K562 (cell line): ENCODE data around the gene TMEM131. TPM values are rescaled to one million over a fixed set of nuclear protein-coding genes. Genes with fewer than 3 reads are reported as not detected.

Experiments used
- ATAC-seq: fragments of 200-7000 bp; cut with Tn5 transposase; 3 replicates; pipeline ENCODE4 v1.9.1; 2020; ENCODE audit warnings: moderate library complexity
- BruUV-seq: library from RNA; stranded (reverse); fragments of 400-500 nt; replicated peaks from 2 replicates; lab custom pipeline; 2021; lab: Mats Ljungman, UMichigan
- CTCF ChIA-PET: fragments of 300-600 bp; formaldehyde crosslinking; extraction: SDS; loops from one replicate; lab custom pipeline; 2021; ENCODE audit warnings: low intra/inter-chr PET ratio; lab: Yijun Ruan, JAX
- POLR2A ChIA-PET: fragments of 300-600, 350-650 bp; sonication (Branson Sonifier 250); formaldehyde crosslinking; extraction: SDS; loops from one replicate; lab custom pipeline; 2021; ENCODE audit warnings: antibody characterized with exemption, inconsistent platforms; lab: Yijun Ruan, JAX
- DNase-seq, 4 experiments: peaks; one replicate each; pipeline versions ENCODE4 v3.0.0 to v3.0.0-alpha.2; 2011 to 2018; ENCODE audit warnings: low spot score in 3 of 4, mixed read lengths in 3 of 4; ENCODE audit errors: extremely low read depth in 1 of 4
- FAIRE-seq: peaks from 2 replicates; lab custom pipeline; 2011; peaks lifted over from hg19 to GRCh38; lab: Jason Lieb, UNC
- H2AFZ ChIP-seq: 2 replicates; pipeline ENCODE4 v1.6.0; 2011; ENCODE audit warnings: low read depth, low read length, control low read depth, inconsistent platforms
- H3K27ac ChIP-seq: fragments of 200-600 bp; 3 replicates; pipeline ENCODE4 v1.8.0; 2011; ENCODE audit warnings: low read depth, mild to moderate bottlenecking, control low read depth, inconsistent platforms, low read length, moderate library complexity, mixed read lengths; ENCODE audit errors: extremely low read depth
- H3K27me3 ChIP-seq, 2 experiments: fragments of 300-600 bp in 1 of 2; 2 replicates in 1 of 2; 3 replicates in 1 of 2; pipeline versions ENCODE4 v1.6.0 to v1.8.0; 2011; ENCODE audit warnings: inconsistent platforms in 2 of 2, low read length in 2 of 2, mild to moderate bottlenecking in 1 of 2, mixed read lengths in 1 of 2, moderate library complexity in 1 of 2; ENCODE audit not compliant: control insufficient read depth in 2 of 2, insufficient read depth in 2 of 2
- H3K36me3 ChIP-seq: fragments of 300-600 bp; 3 replicates; pipeline ENCODE4 v1.8.0; 2011; ENCODE audit warnings: mild to moderate bottlenecking, low read length, inconsistent platforms; ENCODE audit not compliant: control insufficient read depth, insufficient read depth
- H3K4me1 ChIP-seq, 2 experiments: fragments of 200-600 bp in 1 of 2; replicated peaks in 1 of 2; 2 replicates in 1 of 2; 3 replicates in 1 of 2; pipeline versions ENCODE4 v1.5.1 to v1.8.0; 2011; ENCODE audit warnings: inconsistent platforms in 2 of 2, low read length in 2 of 2, mild to moderate bottlenecking in 1 of 2, mixed read lengths in 1 of 2, moderate library complexity in 1 of 2; ENCODE audit not compliant: control insufficient read depth in 2 of 2, insufficient read depth in 2 of 2
- H3K4me2 ChIP-seq: 2 replicates; pipeline ENCODE4 v1.6.1; 2011; ENCODE audit warnings: low read length, control low read depth, inconsistent platforms, mixed read lengths; ENCODE audit not compliant: insufficient read depth
- H3K4me3 ChIP-seq: fragments of 200-600 bp; sonication (generic), shearing (Covaris generic); 2 replicates; pipeline ENCODE4 v1.5.1; 2016; ENCODE audit warnings: control low read depth, inconsistent platforms
- H3K79me2 ChIP-seq: fragments of 200-600 bp; 3 replicates; pipeline ENCODE4 v1.8.0; 2011; ENCODE audit warnings: low read length, inconsistent platforms; ENCODE audit not compliant: control insufficient read depth, insufficient read depth
- H3K9ac ChIP-seq, 2 experiments: 2 replicates each; pipeline versions ENCODE4 v1.6.0 to v1.6.1; 2011; ENCODE audit warnings: low read depth in 2 of 2, low read length in 2 of 2, control low read depth in 1 of 2, inconsistent platforms in 1 of 2, mild to moderate bottlenecking in 1 of 2, mixed read lengths in 1 of 2; ENCODE audit not compliant: insufficient read depth in 1 of 2
- H3K9me1 ChIP-seq: one replicate; pipeline ENCODE4 v1.6.0; 2011; ENCODE audit warnings: inconsistent platforms, mild to moderate bottlenecking, low read length, moderate library complexity; ENCODE audit not compliant: control insufficient read depth, insufficient read depth
- H3K9me3 ChIP-seq: replicated peaks from 2 replicates; pipeline ENCODE4 v1.5.1; 2011; ENCODE audit warnings: low read depth, low read length, inconsistent platforms; ENCODE audit not compliant: control insufficient read depth, insufficient read depth
- H4K20me1 ChIP-seq: replicated peaks from 2 replicates; pipeline ENCODE4 v1.6.1; 2011; ENCODE audit warnings: low read length, inconsistent platforms, mixed read lengths; ENCODE audit not compliant: control insufficient read depth, insufficient read depth
- ARHGAP35 ChIP-seq: fragments of 450-650 bp; IDR thresholded peaks from 2 replicates; pipeline ENCODE4 v1.6.1; 2018; ENCODE audit not compliant: partially characterized antibody
- E2F3 ChIP-seq: fragments of 250-450 bp; sonication (Bioruptor Pico); IDR thresholded peaks from 2 replicates; pipeline ENCODE4 v1.4.0; 2020; ENCODE audit warnings: mild to moderate bottlenecking
- MECOM ChIP-seq: fragments of 250-450 bp; sonication (Bioruptor Pico); IDR thresholded peaks from 2 replicates; pipeline ENCODE4 v1.8.0; 2022; ENCODE audit warnings: inconsistent platforms
- NFRKB ChIP-seq: fragments of 450-650 bp; IDR thresholded peaks from 2 replicates; pipeline ENCODE4 v1.6.1; 2016; ENCODE audit warnings: low read depth
- NR0B1 ChIP-seq: fragments of 450-650 bp; IDR thresholded peaks from one replicate; pipeline ENCODE4 v1.6.1; 2018; ENCODE audit warnings: mild to moderate bottlenecking, moderate library complexity; ENCODE audit not compliant: partially characterized antibody
- NUFIP1 ChIP-seq: fragments of 450-650 bp; IDR thresholded peaks from 2 replicates; pipeline ENCODE4 v1.6.1; 2018; ENCODE audit not compliant: partially characterized antibody
- OTX1 ChIP-seq: fragments of 450-650 bp; formaldehyde crosslinking; IDR thresholded peaks from 2 replicates; pipeline ENCODE4 v1.4.0; 2022; ENCODE audit warnings: mild to moderate bottlenecking
- PHTF2 ChIP-seq: fragments of 250-450 bp; sonication (Bioruptor Pico); IDR thresholded peaks from 2 replicates; pipeline ENCODE4 v1.5.0; 2021; ENCODE audit warnings: mild to moderate bottlenecking
- PREB ChIP-seq: sonication (generic); formaldehyde crosslinking; IDR thresholded peaks from 2 replicates; pipeline ENCODE4 v1.8.1; 2023; ENCODE audit warnings: mild to moderate bottlenecking, missing genetic modification reagents
- WHSC1 ChIP-seq: IDR thresholded peaks from one replicate; pipeline ENCODE4 v1.6.1; 2012; ENCODE audit warnings: low read length, control low read depth, inconsistent platforms
- ZKSCAN8 ChIP-seq: fragments of 200-800 bp; sonication (Bioruptor generic); IDR thresholded peaks from 2 replicates; pipeline ENCODE4 v1.6.1; 2016; ENCODE audit warnings: missing genetic modification characterization, missing compliant biosample characterization
- ZNF12 ChIP-seq: sonication (generic); formaldehyde crosslinking; IDR thresholded peaks from 2 replicates; pipeline ENCODE4 v1.4.0; 2020; ENCODE audit warnings: mild to moderate bottlenecking, missing genetic modification reagents
- ZNF41 ChIP-seq: fragments of 250-450 bp; sonication (Bioruptor Pico); conservative IDR thresholded peaks from 2 replicates; pipeline ENCODE4 v1.4.0; 2020; ENCODE audit warnings: mild to moderate bottlenecking
- WGBS: fragments of 100-300 bp; shearing (Covaris generic); methylation state at CpG from one replicate; pipeline ENCODE4 v1.1.6; 2016; ENCODE audit warnings: low coverage, mixed read lengths; ENCODE audit not compliant: insufficient coverage; ENCODE audit errors: missing lambda C conversion rate; 5-methylcytosine and 5-hydroxymethylcytosine counted together
- in situ Hi-C: fragments of 300-500 bp; cut with MboI; formaldehyde crosslinking; loops from 4 replicates; pipeline ENCODE4 v1.15.0; 2018; ENCODE audit warnings: inconsistent platforms, mixed read lengths
- intact Hi-C: fragments of 100-400 bp; cut with micrococcal nuclease; formaldehyde crosslinking; loops from 2 replicates; pipeline ENCODE4 v1.14.2; 2022
- polyA plus RNA-seq, 8 experiments: library from polyadenylated mRNA; depleted of rRNA in 4 of 8; stranded (reverse) in 5 of 8; unstranded in 3 of 8; fragments of >200 nt; fragmentation: Nextera tagmentation in 2 of 8; fragmentation: Illumina TruSeq in 1 of 8; extraction: Ambion mirVana in 2 of 8; extraction: Trizol in 1 of 8; gene quantifications; 2 replicates each; pipeline versions ENCODE4 v1.2.1 to v1.2.3, GENCODE V29; 2011 to 2014; ENCODE audit warnings: inconsistent platforms in 1 of 8, missing spikeins in 1 of 8
- total RNA-seq, 7 experiments: library from RNA; depleted of rRNA in 6 of 7; stranded (reverse); fragments of >200 nt in 6 of 7; fragmentation: Illumina TruSeq in 2 of 7; extraction: Trizol in 2 of 7; gene quantifications; 2 replicates each; pipeline versions ENCODE4 v1.2.1 to v1.2.3, GENCODE V29; 2011 to 2021; ENCODE audit warnings: low replicate concordance in 1 of 7
- TF ChIP-seq, protein P1 (sequence below): fragments of 450-650 bp; formaldehyde crosslinking; IDR thresholded peaks from 2 replicates; pipeline ENCODE4 v1.4.0; 2022; ENCODE audit warnings: missing genetic modification characterization
- TF ChIP-seq, protein P2 (sequence below), 2 experiments: fragments of 450-650 bp in 1 of 2; sonication (generic) in 1 of 2; formaldehyde crosslinking; conservative IDR thresholded peaks; 2 replicates each; pipeline versions ENCODE4 v1.4.0 to v1.8.1; 2020 to 2022; ENCODE audit warnings: mild to moderate bottlenecking in 1 of 2, missing genetic modification reagents in 1 of 2
- TF ChIP-seq, protein P3 (sequence below): sonication (generic); formaldehyde crosslinking; IDR thresholded peaks from 2 replicates; pipeline ENCODE4 v1.8.0; 2022; ENCODE audit warnings: mild to moderate bottlenecking, missing genetic modification reagents, borderline replicate concordance

TMEM131 gene
- total and polyA plus RNA-seq, 9 of the 15 experiments (the other 6 are each of a cell fraction or from before 2014, with no cell fraction given) = 2.5 to 21.1 (median 12.4) TPM

DNA sequence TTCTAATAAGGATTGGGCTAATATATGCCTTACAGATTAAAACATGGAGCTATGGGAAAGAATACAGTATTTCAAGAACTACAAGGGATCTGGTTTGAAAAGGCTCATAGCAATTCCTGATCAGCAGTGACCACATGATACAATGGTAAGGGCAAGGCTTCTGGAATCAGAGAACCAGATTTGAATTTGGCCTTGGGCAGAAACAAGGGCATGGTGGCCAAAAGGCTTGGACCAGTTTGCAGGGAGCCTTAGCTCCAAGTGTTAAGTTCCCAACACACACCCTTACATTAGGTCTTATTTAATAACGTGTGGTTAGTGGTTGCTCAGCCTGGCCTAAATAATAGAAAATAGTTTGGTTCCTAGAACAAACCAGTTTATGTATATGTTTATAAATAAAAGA, 194.7 kb downstream of the TMEM131 start:
- H3K4me2 ChIP-seq = no peak overlapping the region
- in situ Hi-C loops (loop anchor here (25.0 kb wide), 1 partner anchor 586 kb away; no protein-coding TSS in a partner anchor), intact Hi-C loops (no loop called here)
- POLR2A ChIA-PET = interaction anchor here (0.6 kb wide), 1 partner anchor 146 kb away, joined by 3 read pairs; no protein-coding TSS in a partner anchor
- H4K20me1 ChIP-seq = no peaks in the 10 kb centered on the region
- DNase-seq = no peak
- no peak for ATAC-seq
- H3K4me3 ChIP-seq = no peak overlapping the region
- BruUV-seq = no TSS peak
- H3K79me2 ChIP-seq = no peaks in the 10 kb centered on the region
- H3K27me3 ChIP-seq = no peaks in the 10 kb centered on the region
- WGBS = 81% methylated on average over 1 of the region's 1 CpG
- no peak overlapping the region for H3K27ac ChIP-seq
- H3K36me3 ChIP-seq = peaks cover 32% of the 10 kb centered on the region; the same call in 2 of the 3 replicates
- H2AFZ ChIP-seq = no peak overlapping the region
- CTCF ChIA-PET = no interaction called here
- H3K4me1 ChIP-seq = no peaks in the 10 kb centered on the region
- no peaks in the 10 kb centered on the region for H3K9me3 ChIP-seq
- no peaks in the 10 kb centered on the region for H3K9me1 ChIP-seq
- TF ChIP-seq ZNF41 (CRISPR knock-in tag) (no peak), MECOM (no peak), ARHGAP35 (no peak), ZNF12 (CRISPR knock-in tag) (no peak), PREB (CRISPR knock-in tag) (no peak), PHTF2 (CRISPR knock-in tag) (no peak), ZKSCAN8 (no peak), E2F3 (CRISPR knock-in tag) (no peak), NR0B1 (no peak), NUFIP1 (no peak), OTX1 (CRISPR knock-in tag) (no peak), WHSC1 (no peak), NFRKB (no peak)
- TF ChIP-seq, protein P1, sequence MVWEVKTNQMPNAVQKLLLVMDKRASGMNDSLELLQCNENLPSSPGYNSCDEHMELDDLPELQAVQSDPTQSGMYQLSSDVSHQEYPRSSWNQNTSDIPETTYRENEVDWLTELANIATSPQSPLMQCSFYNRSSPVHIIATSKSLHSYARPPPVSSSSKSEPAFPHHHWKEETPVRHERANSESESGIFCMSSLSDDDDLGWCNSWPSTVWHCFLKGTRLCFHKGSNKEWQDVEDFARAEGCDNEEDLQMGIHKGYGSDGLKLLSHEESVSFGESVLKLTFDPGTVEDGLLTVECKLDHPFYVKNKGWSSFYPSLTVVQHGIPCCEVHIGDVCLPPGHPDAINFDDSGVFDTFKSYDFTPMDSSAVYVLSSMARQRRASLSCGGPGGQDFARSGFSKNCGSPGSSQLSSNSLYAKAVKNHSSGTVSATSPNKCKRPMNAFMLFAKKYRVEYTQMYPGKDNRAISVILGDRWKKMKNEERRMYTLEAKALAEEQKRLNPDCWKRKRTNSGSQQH (CRISPR knock-in tag) = no peak
- TF ChIP-seq, protein P2, sequence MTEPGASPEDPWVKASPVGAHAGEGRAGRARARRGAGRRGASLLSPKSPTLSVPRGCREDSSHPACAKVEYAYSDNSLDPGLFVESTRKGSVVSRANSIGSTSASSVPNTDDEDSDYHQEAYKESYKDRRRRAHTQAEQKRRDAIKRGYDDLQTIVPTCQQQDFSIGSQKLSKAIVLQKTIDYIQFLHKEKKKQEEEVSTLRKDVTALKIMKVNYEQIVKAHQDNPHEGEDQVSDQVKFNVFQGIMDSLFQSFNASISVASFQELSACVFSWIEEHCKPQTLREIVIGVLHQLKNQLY (CRISPR knock-in tag; conservative IDR thresholded peaks at IDR 0.05) = no peak
- TF ChIP-seq, protein P3, sequence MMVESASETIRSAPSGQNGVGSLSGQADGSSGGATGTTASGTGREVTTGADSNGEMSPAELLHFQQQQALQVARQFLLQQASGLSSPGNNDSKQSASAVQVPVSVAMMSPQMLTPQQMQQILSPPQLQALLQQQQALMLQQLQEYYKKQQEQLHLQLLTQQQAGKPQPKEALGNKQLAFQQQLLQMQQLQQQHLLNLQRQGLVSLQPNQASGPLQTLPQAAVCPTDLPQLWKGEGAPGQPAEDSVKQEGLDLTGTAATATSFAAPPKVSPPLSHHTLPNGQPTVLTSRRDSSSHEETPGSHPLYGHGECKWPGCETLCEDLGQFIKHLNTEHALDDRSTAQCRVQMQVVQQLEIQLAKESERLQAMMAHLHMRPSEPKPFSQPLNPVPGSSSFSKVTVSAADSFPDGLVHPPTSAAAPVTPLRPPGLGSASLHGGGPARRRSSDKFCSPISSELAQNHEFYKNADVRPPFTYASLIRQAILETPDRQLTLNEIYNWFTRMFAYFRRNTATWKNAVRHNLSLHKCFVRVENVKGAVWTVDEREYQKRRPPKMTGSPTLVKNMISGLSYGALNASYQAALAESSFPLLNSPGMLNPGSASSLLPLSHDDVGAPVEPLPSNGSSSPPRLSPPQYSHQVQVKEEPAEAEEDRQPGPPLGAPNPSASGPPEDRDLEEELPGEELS = no peak
- no peak overlapping the region for H3K9ac ChIP-seq
- FAIRE-seq = no peak
